Sigmoid colon (tissue), 4 donors: ENCODE measurements around the gene CRABP1.

Experiments used
- EP300 ChIP-seq, 4 donors: sonication (generic); formaldehyde crosslinking; IDR thresholded peaks; one replicate each; pipeline ENCODE4 v1.6.1; 2017; ENCODE audit warnings: antibody characterized with exemption in 4 of 4
- POLR2A ChIP-seq, 2 donors: fragments of 450-650 bp; IDR thresholded peaks; one replicate each; pipeline ENCODE4 v1.6.1; 2016; ENCODE audit warnings: antibody characterized with exemption in 2 of 2, mild to moderate bottlenecking in 2 of 2, moderate library complexity in 2 of 2
- TF ChIP-seq, protein P1 (sequence below), 4 experiments: fragments of 450-650 bp in 3 of 4; fragments of 200-600 bp in 1 of 4; IDR thresholded peaks; one replicate each; pipeline ENCODE4 v1.5.1; 2016 to 2019; ENCODE audit warnings: antibody characterized with exemption in 4 of 4, mild to moderate bottlenecking in 3 of 4, moderate library complexity in 2 of 4

DNA sequence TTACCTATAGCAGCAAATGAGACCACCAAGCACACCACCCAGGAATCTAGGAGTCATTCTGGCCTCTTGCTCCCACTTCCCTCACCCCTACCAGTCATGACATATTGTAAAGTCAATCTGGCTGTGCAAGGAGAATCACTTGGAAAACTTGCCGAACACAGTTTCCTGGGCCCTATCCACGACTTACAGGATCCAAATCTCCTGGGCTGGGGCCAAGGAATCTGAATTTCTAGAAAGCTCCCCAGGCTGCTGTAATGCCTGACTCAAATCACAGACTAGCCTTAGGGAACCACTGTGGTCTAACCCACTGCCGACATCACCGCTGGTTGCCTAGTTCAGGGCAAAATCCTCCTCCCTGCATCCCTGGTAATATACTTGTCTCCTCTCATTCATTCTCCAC is 4.2 kb upstream of the CRABP1 start:
- TF ChIP-seq POLR2A (IDR thresholded peaks at IDR 0.05) = no peak
- TF ChIP-seq, protein P1, sequence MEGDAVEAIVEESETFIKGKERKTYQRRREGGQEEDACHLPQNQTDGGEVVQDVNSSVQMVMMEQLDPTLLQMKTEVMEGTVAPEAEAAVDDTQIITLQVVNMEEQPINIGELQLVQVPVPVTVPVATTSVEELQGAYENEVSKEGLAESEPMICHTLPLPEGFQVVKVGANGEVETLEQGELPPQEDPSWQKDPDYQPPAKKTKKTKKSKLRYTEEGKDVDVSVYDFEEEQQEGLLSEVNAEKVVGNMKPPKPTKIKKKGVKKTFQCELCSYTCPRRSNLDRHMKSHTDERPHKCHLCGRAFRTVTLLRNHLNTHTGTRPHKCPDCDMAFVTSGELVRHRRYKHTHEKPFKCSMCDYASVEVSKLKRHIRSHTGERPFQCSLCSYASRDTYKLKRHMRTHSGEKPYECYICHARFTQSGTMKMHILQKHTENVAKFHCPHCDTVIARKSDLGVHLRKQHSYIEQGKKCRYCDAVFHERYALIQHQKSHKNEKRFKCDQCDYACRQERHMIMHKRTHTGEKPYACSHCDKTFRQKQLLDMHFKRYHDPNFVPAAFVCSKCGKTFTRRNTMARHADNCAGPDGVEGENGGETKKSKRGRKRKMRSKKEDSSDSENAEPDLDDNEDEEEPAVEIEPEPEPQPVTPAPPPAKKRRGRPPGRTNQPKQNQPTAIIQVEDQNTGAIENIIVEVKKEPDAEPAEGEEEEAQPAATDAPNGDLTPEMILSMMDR (IDR thresholded peaks at IDR 0.05) = no peak
- TF ChIP-seq EP300 (IDR thresholded peaks at IDR 0.05) = no peak
